HG03159 (cell line): ENCODE data around the gene SNED1.

Experiments
- ATAC-seq: cut with Tn5 transposase; IDR thresholded peaks from one replicate; pipeline ENCODE4 v1.9.1; 2021; ENCODE audit warnings: mild to moderate bottlenecking, moderate library complexity; ENCODE audit not compliant: unreplicated experiment

The SNED1 gene

GRCh38 chr2:241141214-241141770 is 142.9 kb downstream of the SNED1 start:
- no peak for ATAC-seq

GRCh38 chr2:241142063-241142462 is 143.6 kb downstream of the SNED1 start:
- no peak for ATAC-seq

- ATAC-seq: no peak
Measured at GRCh38 chr2:241142593-241142992, 144.2 kb downstream of the SNED1 start.
